H1 (cell line): ENCODE measurements around the gene NKAIN4. TPM values are rescaled to one million over a fixed set of nuclear protein-coding genes. Genes with fewer than 3 reads are reported as not detected.

Experiments used
- CTCF ChIA-PET: fragments of 300-600 bp; sonication (Branson Sonifier 250); formaldehyde crosslinking; loops from one replicate; lab custom pipeline; 2021; ENCODE audit not compliant: partially characterized antibody; lab: Charles Lee
- POLR2A ChIA-PET: fragments of 300-600 bp; sonication (Branson Sonifier 250); formaldehyde crosslinking; loops from one replicate; lab custom pipeline; 2021; ENCODE audit warnings: inconsistent platforms; ENCODE audit not compliant: partially characterized antibody; lab: Charles Lee
- DNase-seq, 2 experiments: peaks; one replicate each; pipeline versions ENCODE4 v3.0.0 to v3.0.0-alpha.2; 2010 to 2022; ENCODE audit warnings: low spot score in 2 of 2, low read depth in 1 of 2, mixed read lengths in 1 of 2
- FAIRE-seq: peaks from 2 replicates; lab custom pipeline; 2011; peaks lifted over from hg19 to GRCh38; lab: Jason Lieb, UNC
- H2AFZ ChIP-seq: 2 replicates; pipeline ENCODE4 v1.8.1; 2012; ENCODE audit warnings: low read length, inconsistent platforms
- H2AK5ac ChIP-seq: 2 replicates; pipeline ENCODE4 v1.6.1; 2013; ENCODE audit warnings: low read depth, low read length
- H2BK120ac ChIP-seq: replicated peaks from 2 replicates; pipeline ENCODE3; 2013; ENCODE audit warnings: low read depth, low read length, inconsistent platforms
- H2BK12ac ChIP-seq: 2 replicates; pipeline ENCODE4 v1.6.1; 2013; ENCODE audit warnings: low read depth, low read length
- H2BK15ac ChIP-seq: 2 replicates; pipeline ENCODE4 v1.6.1; 2013; ENCODE audit warnings: low read length
- H2BK20ac ChIP-seq: 2 replicates; pipeline ENCODE4 v1.6.1; 2013; ENCODE audit warnings: low read length
- H2BK5ac ChIP-seq: 2 replicates; pipeline ENCODE4 v1.6.1; 2013; ENCODE audit warnings: low read depth, low read length
- H3K14ac ChIP-seq: 2 replicates; pipeline ENCODE4 v1.6.1; 2013; ENCODE audit warnings: inconsistent platforms; ENCODE audit not compliant: insufficient read length
- H3K18ac ChIP-seq: 2 replicates; pipeline ENCODE4 v1.6.1; 2013; ENCODE audit warnings: low read length; ENCODE audit errors: extremely low read depth
- H3K23ac ChIP-seq: 2 replicates; pipeline ENCODE4 v1.6.1; 2013; ENCODE audit warnings: inconsistent platforms; ENCODE audit not compliant: insufficient read length
- H3K23me2 ChIP-seq: 2 replicates; pipeline ENCODE4 v1.6.1; 2013; ENCODE audit warnings: low read depth, low read length
- H3K27ac ChIP-seq: 2 replicates; pipeline ENCODE4 v1.6.1; 2011; ENCODE audit warnings: low read depth, low read length, inconsistent platforms
- H3K27me3 ChIP-seq, 4 experiments: replicated peaks in 1 of 4; 1 replicate in 1 of 4; 2 replicates in 3 of 4; pipeline versions ENCODE4 v1.6.1 to v1.8.1; 2011 to 2013; ENCODE audit warnings: low read length in 3 of 4, mild to moderate bottlenecking in 3 of 4, inconsistent platforms in 2 of 4, mixed read lengths in 2 of 4, moderate library complexity in 1 of 4; ENCODE audit not compliant: control insufficient read depth in 3 of 4, insufficient read depth in 3 of 4; ENCODE audit errors: extremely low read depth in 1 of 4
- H3K36me3 ChIP-seq, 4 experiments: 2 replicates each; pipeline versions ENCODE4 v1.6.1 to v1.8.1; 2011 to 2013; ENCODE audit warnings: mild to moderate bottlenecking in 4 of 4, low read length in 3 of 4, moderate library complexity in 2 of 4, control low read depth in 1 of 4, inconsistent platforms in 1 of 4; ENCODE audit not compliant: insufficient read depth in 4 of 4, control insufficient read depth in 2 of 4
- H3K4ac ChIP-seq: replicated peaks from 2 replicates; pipeline ENCODE3; 2013; ENCODE audit warnings: low read length, low read depth, mixed read lengths, inconsistent platforms; ENCODE audit not compliant: insufficient read length
- H3K4me1 ChIP-seq, 4 experiments: replicated peaks in 1 of 4; 1 replicate in 1 of 4; 2 replicates in 3 of 4; pipeline versions ENCODE4 v1.6.1 to v1.8.1; 2011 to 2013; ENCODE audit warnings: low read length in 3 of 4, inconsistent platforms in 2 of 4, mixed read lengths in 1 of 4; ENCODE audit not compliant: insufficient read depth in 4 of 4, control insufficient read depth in 3 of 4
- H3K4me2 ChIP-seq, 2 experiments: 2 replicates each; pipeline versions ENCODE4 v1.6.1 to v1.8.1; 2011 to 2013; ENCODE audit warnings: low read depth in 2 of 2, low read length in 2 of 2, control low read depth in 1 of 2, inconsistent platforms in 1 of 2, mild to moderate bottlenecking in 1 of 2; ENCODE audit not compliant: insufficient read depth in 1 of 2
- H3K4me3 ChIP-seq, 4 experiments: fragments of 200-600, 300-600 bp in 1 of 4; sonication (generic), shearing (Covaris generic), sonication (Bioruptor Twin) in 1 of 4; 2 replicates each; pipeline versions ENCODE4 v1.5.1 to v1.8.1; 2011 to 2016; ENCODE audit warnings: low read length in 4 of 4, low read depth in 3 of 4, control low read depth in 2 of 4, inconsistent platforms in 2 of 4, mild to moderate bottlenecking in 2 of 4, mixed read lengths in 1 of 4, moderate library complexity in 1 of 4; ENCODE audit not compliant: insufficient read depth in 2 of 4; ENCODE audit errors: extremely low read depth in 1 of 4
- H3K56ac ChIP-seq: replicated peaks from 2 replicates; pipeline ENCODE3; 2013; ENCODE audit warnings: low read depth, mild to moderate bottlenecking, mixed read lengths, low read length, inconsistent platforms; ENCODE audit not compliant: insufficient read length
- H3K79me1 ChIP-seq: 2 replicates; pipeline ENCODE4 v1.6.1; 2013; ENCODE audit warnings: low read depth, low read length, control low read depth
- H3K79me2 ChIP-seq, 2 experiments: 2 replicates each; pipeline versions ENCODE4 v1.6.1 to v1.8.1; 2012 to 2013; ENCODE audit warnings: low read length in 2 of 2, mild to moderate bottlenecking in 2 of 2, inconsistent platforms in 1 of 2; ENCODE audit not compliant: insufficient read depth in 2 of 2, control insufficient read depth in 1 of 2
- H3K9ac ChIP-seq, 4 experiments: replicated peaks in 1 of 4; 1 replicate in 1 of 4; 2 replicates in 3 of 4; pipeline versions ENCODE4 v1.6.1 to v1.8.1; 2011 to 2013; ENCODE audit warnings: low read depth in 3 of 4, low read length in 3 of 4, control low read depth in 2 of 4, mild to moderate bottlenecking in 2 of 4, moderate library complexity in 2 of 4, inconsistent platforms in 1 of 4; ENCODE audit errors: extremely low read depth in 1 of 4
- H3K9me3 ChIP-seq, 2 experiments: 2 replicates each; pipeline versions ENCODE4 v1.6.1 to v1.8.1; 2012 to 2013; ENCODE audit warnings: mild to moderate bottlenecking in 2 of 2, moderate library complexity in 2 of 2, control low read depth in 1 of 2, inconsistent platforms in 1 of 2, low read depth in 1 of 2, low read length in 1 of 2, mixed read lengths in 1 of 2; ENCODE audit not compliant: insufficient read depth in 2 of 2
- H4K20me1 ChIP-seq, 2 experiments: replicated peaks in 1 of 2; 2 replicates each; pipeline versions ENCODE3 to v1.8.1; 2011 to 2013; ENCODE audit warnings: inconsistent platforms in 2 of 2, low read length in 2 of 2, mild to moderate bottlenecking in 1 of 2; ENCODE audit not compliant: insufficient read depth in 2 of 2, control insufficient read depth in 1 of 2
- H4K5ac ChIP-seq: 2 replicates; pipeline ENCODE4 v1.6.1; 2013; ENCODE audit warnings: low read length, low read depth, mixed read lengths, inconsistent platforms; ENCODE audit not compliant: insufficient read length
- H4K8ac ChIP-seq: 2 replicates; pipeline ENCODE4 v1.8.0; 2013; ENCODE audit warnings: mild to moderate bottlenecking, moderate library complexity, low read length, inconsistent platforms; ENCODE audit not compliant: insufficient read depth; ENCODE audit errors: extremely low read depth
- H4K91ac ChIP-seq: replicated peaks from 2 replicates; pipeline ENCODE3; 2013; ENCODE audit warnings: low read length, mixed read lengths, inconsistent platforms; ENCODE audit not compliant: insufficient read length
- CTCF ChIP-seq, 3 experiments: IDR thresholded peaks; 1 replicate in 2 of 3; 2 replicates in 1 of 3; pipeline versions ENCODE4 v1.5.1 to v1.6.1; 2011; ENCODE audit warnings: low read length in 3 of 3, mild to moderate bottlenecking in 3 of 3, inconsistent platforms in 2 of 3, low read depth in 1 of 3, moderate library complexity in 1 of 3; ENCODE audit not compliant: insufficient read depth in 1 of 3; ENCODE audit errors: control extremely low read depth in 1 of 3
- GABPA ChIP-seq: IDR thresholded peaks from 2 replicates; pipeline ENCODE4 v1.6.1; 2011; ENCODE audit warnings: mild to moderate bottlenecking, low read length, moderate library complexity, borderline replicate concordance; ENCODE audit not compliant: insufficient read depth
- HDAC6 ChIP-seq: IDR thresholded peaks from one replicate; pipeline ENCODE4 v1.7.1; 2012; ENCODE audit warnings: low read depth, mild to moderate bottlenecking, inconsistent platforms, low read length, moderate library complexity
- RAD21 ChIP-seq, 2 experiments: IDR thresholded peaks in 1 of 2; conservative IDR thresholded peaks in 1 of 2; 2 replicates each; pipeline ENCODE4 v1.6.1; 2011; ENCODE audit warnings: low read depth in 2 of 2, low read length in 2 of 2, improper control_type of control experiment in 1 of 2, inconsistent platforms in 1 of 2, mild to moderate bottlenecking in 1 of 2, moderate library complexity in 1 of 2
- SIN3A ChIP-seq, 2 experiments: IDR thresholded peaks in 1 of 2; conservative IDR thresholded peaks in 1 of 2; 2 replicates each; pipeline ENCODE4 v1.6.1; 2011 to 2012; ENCODE audit warnings: low read length in 2 of 2, improper control_type of control experiment in 1 of 2, low read depth in 1 of 2, mild to moderate bottlenecking in 1 of 2
- SIX5 ChIP-seq: IDR thresholded peaks from 2 replicates; pipeline ENCODE4 v1.6.1; 2011; ENCODE audit warnings: mild to moderate bottlenecking, low read depth, low read length
- SP1 ChIP-seq: IDR thresholded peaks from 2 replicates; pipeline ENCODE4 v1.6.1; 2011; ENCODE audit warnings: low read depth, low read length
- TEAD4 ChIP-seq: IDR thresholded peaks from 2 replicates; pipeline ENCODE4 v1.6.1; 2012; ENCODE audit warnings: low read depth, low read length, inconsistent platforms, mixed read lengths
- WGBS, 2 experiments: shearing (Covaris generic) in 1 of 2; methylation state at CpG; one replicate each; pipeline versions ENCODE4 v1.1.6 to v1.1.7; 2013 to 2015; ENCODE audit warnings: low lambda C conversion rate in 2 of 2, mixed read lengths in 2 of 2, inconsistent platforms in 1 of 2, low coverage in 1 of 2, missing lambda C conversion rate in 1 of 2; ENCODE audit not compliant: insufficient replicate concordance in 2 of 2, insufficient coverage in 1 of 2, insufficient read length in 1 of 2; ENCODE audit errors: extremely low coverage in 1 of 2, missing lambda C conversion rate in 1 of 2; 5-methylcytosine and 5-hydroxymethylcytosine counted together
- polyA plus RNA-seq, 7 experiments: library from polyadenylated mRNA; depleted of rRNA in 3 of 7; stranded (reverse) in 5 of 7; unstranded in 2 of 7; fragments of >200 nt in 5 of 7; fragments of 200-250 nt in 2 of 7; gene quantifications; 1 replicate in 5 of 7; 2 replicates in 1 of 7; 4 replicates in 1 of 7; pipeline versions ENCODE4 v1.2.1 to v1.2.3, GENCODE V29; 2011 to 2013; ENCODE audit warnings: missing spikeins in 2 of 7, mixed read lengths in 2 of 7
- total RNA-seq: library from RNA; stranded (reverse); fragmentation: NEBNext Ultra II Directional; extraction: Animal tissue kit (Norgen Biotek cat#: 25700); gene quantifications from 2 replicates; pipeline ENCODE4 v1.2.1, GENCODE V29; 2021

NKAIN4 gene
- total and polyA plus RNA-seq, 2 of the 8 experiments (the other 6 are each of a cell fraction or from before 2014, with no cell fraction given), result 6.9 to 17.0 TPM

- H4K91ac ChIP-seq, result no peak overlapping the region
- H3K79me1 ChIP-seq, result peaks cover 7% of the 10 kb centered on the region; the same call in 1 of the 2 replicates
- H3K79me2 ChIP-seq, result peaks cover 2 to 8% of the 10 kb centered on the region in 2 experiments; a peak in 3 of 4 replicates
- no peak overlapping the region for H3K4me3 ChIP-seq
- H2BK120ac ChIP-seq, result no peak overlapping the region
- H2AFZ ChIP-seq, result no peak overlapping the region
- H3K9me3 ChIP-seq, result no peaks in the 10 kb centered on the region
- H2BK12ac ChIP-seq, result no peak overlapping the region; the same call in 1 of the 2 replicates
- H3K14ac ChIP-seq, result no peak overlapping the region
- H2BK20ac ChIP-seq, result no peak overlapping the region
- no peak overlapping the region for H4K5ac ChIP-seq
- H3K36me3 ChIP-seq, result peaks cover 6 to 45% (median 26%) of the 10 kb centered on the region in 4 experiments
- no peak for FAIRE-seq
- H3K27ac ChIP-seq, result no peak overlapping the region
- no peak overlapping the region for H2AK5ac ChIP-seq
- no peak overlapping the region for H3K4me2 ChIP-seq
- peaks cover 2% of the 10 kb centered on the region; the same call in 1 of the 2 replicates for H3K23me2 ChIP-seq
- ChIA-PET CTCF (interaction anchor here (0.7 to 9.6 kb wide), 33 partner anchors 8 to 340 kb away, joined by 3 to 82 read pairs (median 5); partner anchors contain the start of genes ARFGAP1 and BIRC7), POLR2A (interaction anchor here (1.0 to 5.3 kb wide), 5 partner anchors 11 to 66 kb away, joined by 3 to 26 read pairs (median 4); partner anchors contain the start of genes BIRC7 and COL20A1)
- H2BK5ac ChIP-seq, result no peak overlapping the region; the same call in 1 of the 2 replicates
- H3K4me1 ChIP-seq, result no peaks in the 10 kb centered on the region
- H3K4ac ChIP-seq, result no peak overlapping the region
- peak overlapping the region; percentile 18; the same call in 1 of the 2 replicates for H4K8ac ChIP-seq
- no peak overlapping the region for H3K18ac ChIP-seq
- H4K20me1 ChIP-seq, result peaks cover 12 to 30% of the 10 kb centered on the region in 2 experiments
- WGBS, 2 experiments, result 77% methylated on average over 19 of the region's 19 CpGs; no CpG with 5 or more reads in 1 of the 2 experiments
- no peak overlapping the region for H2BK15ac ChIP-seq
- no peak overlapping the region for H3K56ac ChIP-seq
- H3K27me3 ChIP-seq, result no peaks in the 10 kb centered on the region
- no peak overlapping the region for H3K9ac ChIP-seq
- no peak overlapping the region for H3K23ac ChIP-seq
- no peak for DNase-seq
- TF ChIP-seq RAD21 (IDR thresholded peaks at IDR 0.05 in 1 of 2, conservative IDR thresholded peaks at IDR 0.05 in 1 of 2; ENCODE audit: low read depth in 2 of 2, low read length in 2 of 2) (peak; percentile 51 to 63), TEAD4 (no peak), SIN3A (conservative IDR thresholded peaks at IDR 0.05 in 1 of 2, IDR thresholded peaks at IDR 0.05 in 1 of 2; ENCODE audit: low read depth in 1 of 2, low read length in 2 of 2) (peak in 1 of 2 experiments; percentile 51; a peak in 1 of 4 replicates), SP1 (no peak), HDAC6 (no peak), GABPA (0 out of 2 replicates have a peak, but pooled peaks have one; percentile 65), CTCF (IDR thresholded peaks at IDR 0.05; ENCODE audit: control extremely low read depth in 1 of 3, insufficient read depth in 1 of 3, low read depth in 1 of 3, low read length in 3 of 3) (peak; percentile 74 to 84 (median 83)), SIX5 (no peak)
These were observed 26.8 kb upstream of the NKAIN4 start for GRCh38 chr20:63280929-63281545.
